Duodenal mucosa (tissue), 2 donors: ENCODE data around the gene SOX18.
A peak's percentile ranks its signal among the peaks of the same experiment; 100 is the strongest.

ENCODE experiments used
- H3K27ac ChIP-seq: one replicate; pipeline ENCODE4 v1.7.0; 2013; ENCODE audit warnings: low read depth, low read length
- H3K27me3 ChIP-seq, 2 donors: one replicate each; pipeline ENCODE4 v1.7.0; 2013; ENCODE audit warnings: low read length in 2 of 2, control low read depth in 1 of 2; ENCODE audit not compliant: insufficient read depth in 2 of 2, control insufficient read depth in 1 of 2
- H3K36me3 ChIP-seq, 2 donors: one replicate each; pipeline ENCODE4 v1.7.0; 2013; ENCODE audit warnings: low read length in 2 of 2, control low read depth in 1 of 2; ENCODE audit not compliant: insufficient read depth in 2 of 2, control insufficient read depth in 1 of 2
- H3K4me1 ChIP-seq, 2 donors: one replicate each; pipeline ENCODE4 v1.7.0; 2013; ENCODE audit warnings: low read length in 2 of 2, control low read depth in 1 of 2; ENCODE audit not compliant: insufficient read depth in 2 of 2, control insufficient read depth in 1 of 2
- H3K4me3 ChIP-seq, 2 donors: one replicate each; pipeline ENCODE4 v1.7.0; 2013; ENCODE audit warnings: low read length in 2 of 2, low read depth in 1 of 2
- H3K9ac ChIP-seq, 2 donors: one replicate each; pipeline ENCODE4 v1.7.0; 2013; ENCODE audit warnings: low read length in 2 of 2, low read depth in 1 of 2
- H3K9me3 ChIP-seq, 2 donors: one replicate each; pipeline ENCODE4 v1.7.0; 2013; ENCODE audit warnings: low read length in 2 of 2, control low read depth in 1 of 2; ENCODE audit not compliant: control insufficient read depth in 1 of 2

The SOX18 gene

DNA sequence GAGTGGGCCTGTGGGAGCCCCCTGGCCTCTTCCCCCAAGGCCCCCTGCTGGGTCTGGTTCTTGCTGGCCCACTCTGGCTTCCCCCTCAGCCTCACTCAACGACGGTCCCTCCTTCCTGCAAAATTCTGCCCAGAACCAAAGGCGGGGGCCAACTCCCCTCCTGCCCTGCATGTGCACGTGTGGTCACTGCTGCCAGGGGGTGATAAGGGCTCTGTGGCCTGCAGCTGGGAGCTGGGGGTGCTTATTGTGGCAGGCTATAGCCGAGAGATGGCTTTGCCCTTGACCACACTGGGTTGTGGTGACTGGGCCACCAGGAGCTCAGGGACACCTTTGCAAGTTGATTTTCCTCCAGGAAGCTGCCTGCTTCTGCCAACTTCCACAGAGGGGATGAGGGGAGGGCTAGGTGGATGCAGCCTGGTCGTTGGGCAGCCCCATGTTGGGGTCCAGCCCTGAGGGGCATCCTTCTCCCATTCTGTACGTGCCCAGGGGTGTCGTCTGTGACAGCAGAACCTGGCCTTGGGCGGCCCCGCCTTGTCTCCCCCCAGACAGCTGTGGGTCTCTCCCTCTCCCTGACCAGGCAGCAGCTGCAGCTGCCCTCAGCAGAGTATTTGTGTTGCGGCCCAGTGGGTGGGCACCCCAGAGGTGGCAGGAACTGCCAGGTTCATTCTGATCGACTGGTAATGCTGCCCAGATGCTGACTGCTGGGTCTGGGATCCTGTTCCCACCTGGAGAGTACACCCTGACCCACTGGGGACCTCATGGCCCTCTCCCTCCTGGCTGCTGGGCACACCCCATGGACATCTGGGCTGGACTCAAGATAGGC lies 19.2 kb upstream of the SOX18 start:
- Histone ChIP-seq H3K4me1 (peaks cover 9 to 28% of the 10 kb centered on the region in 2 donors), H3K9ac (no peak overlapping the region), H3K9me3 (no peaks in the 10 kb centered on the region), H3K27me3 (no peaks in the 10 kb centered on the region), H3K27ac (no peak overlapping the region), H3K4me3 (no peak overlapping the region), H3K36me3 (no peaks in the 10 kb centered on the region)

GRCh38 chr20:64067733-64068307 lies 18.4 kb upstream of the SOX18 start:
- Histone ChIP-seq H3K27ac (no peak overlapping the region), H3K9me3 (no peaks in the 10 kb centered on the region), H3K4me3 (no peak overlapping the region), H3K36me3 (no peaks in the 10 kb centered on the region), H3K27me3 (no peaks in the 10 kb centered on the region), H3K9ac (no peak overlapping the region), H3K4me1 (peaks cover 9 to 32% of the 10 kb centered on the region in 2 donors)

DNA sequence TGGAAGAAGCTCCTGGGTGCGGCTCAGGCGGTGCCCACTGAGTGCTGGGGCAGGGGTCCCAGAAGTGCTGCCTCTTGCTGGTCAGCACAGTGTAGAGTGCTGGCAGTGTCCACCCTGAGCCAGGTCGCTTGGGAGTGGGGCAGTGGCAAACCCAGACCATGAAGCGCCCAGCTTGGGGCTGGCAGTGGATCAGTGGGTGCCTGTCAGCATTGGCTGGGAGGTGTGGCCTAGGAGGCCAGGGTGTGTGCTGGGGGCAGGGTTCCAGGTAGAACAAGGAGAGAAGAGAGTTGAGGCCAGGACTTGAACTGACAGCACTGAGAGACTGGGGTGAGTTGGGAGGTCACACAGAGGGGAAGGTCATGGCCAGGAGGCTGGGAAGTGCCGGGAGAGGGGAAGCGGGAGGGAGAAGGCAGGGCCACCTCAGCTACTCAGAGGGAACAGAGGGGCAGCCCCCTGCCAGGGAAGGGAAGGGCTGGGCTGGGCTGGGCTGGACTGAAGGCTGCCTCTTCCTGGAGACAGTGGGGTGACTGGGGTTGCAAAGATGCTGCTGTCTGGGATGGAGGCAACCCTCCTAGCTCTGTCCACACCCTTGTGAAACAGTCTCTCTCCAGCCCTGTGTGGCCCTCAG lies 17.7 kb upstream of the SOX18 start:
- Histone ChIP-seq H3K4me3 (no peak overlapping the region), H3K27ac (no peak overlapping the region), H3K27me3 (no peaks in the 10 kb centered on the region), H3K9ac (no peak overlapping the region), H3K9me3 (no peaks in the 10 kb centered on the region), H3K4me1 (peaks cover 13 to 37% of the 10 kb centered on the region in 2 donors), H3K36me3 (no peaks in the 10 kb centered on the region)

- Histone ChIP-seq H3K27ac (no peak overlapping the region), H3K36me3 (no peaks in the 10 kb centered on the region), H3K27me3 (no peaks in the 10 kb centered on the region), H3K9me3 (no peaks in the 10 kb centered on the region), H3K9ac (no peak overlapping the region), H3K4me1 (peaks cover 14 to 37% of the 10 kb centered on the region in 2 donors), H3K4me3 (no peak overlapping the region)
Measured at GRCh38 chr20:64065974-64066343, 16.5 kb upstream of the SOX18 start.

- Histone ChIP-seq H3K36me3 (no peaks in the 10 kb centered on the region), H3K4me1 (peaks cover 14 to 37% of the 10 kb centered on the region in 2 donors), H3K27me3 (no peaks in the 10 kb centered on the region), H3K4me3 (no peak overlapping the region), H3K9me3 (no peaks in the 10 kb centered on the region), H3K27ac (no peak overlapping the region), H3K9ac (no peak overlapping the region)
Measured at GRCh38 chr20:64065062-64065973, 15.9 kb upstream of the SOX18 start.

DNA sequence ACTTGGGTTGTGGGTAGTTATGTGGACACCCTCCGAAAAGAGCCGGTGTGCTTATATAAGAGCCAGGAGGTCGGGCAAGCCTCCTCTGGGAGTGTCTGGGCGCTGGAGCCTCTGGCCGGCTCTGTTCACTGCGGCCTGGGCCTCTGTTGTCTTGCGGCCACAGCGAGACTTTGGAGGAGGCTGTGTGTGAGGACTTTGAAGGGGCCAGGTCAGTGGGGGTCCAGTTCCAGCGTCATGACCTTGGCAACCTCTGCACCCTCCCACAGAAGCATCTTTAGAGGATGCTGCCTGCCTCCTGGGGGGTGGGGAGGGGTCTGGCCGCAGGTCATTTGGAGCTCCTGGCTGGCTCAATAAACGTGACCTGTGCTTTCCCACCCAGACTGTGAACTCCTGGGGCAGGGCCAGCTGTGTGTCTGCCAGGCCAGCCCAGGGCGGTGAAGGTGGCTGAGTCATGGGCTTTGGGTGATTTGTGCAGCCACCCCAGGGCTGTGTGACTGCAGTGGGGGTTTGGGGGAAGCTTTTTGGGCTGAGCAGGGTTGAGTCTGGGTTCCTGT lies 14.8 kb upstream of the SOX18 start:
- H3K36me3 ChIP-seq, result no peaks in the 10 kb centered on the region
- H3K4me1 ChIP-seq, result peaks cover 14 to 34% of the 10 kb centered on the region in 2 donors
- H3K27ac ChIP-seq, result no peak overlapping the region
- H3K27me3 ChIP-seq, result no peaks in the 10 kb centered on the region
- H3K9ac ChIP-seq, result peak overlapping the region in 1 of 2 donors; percentile 59
- H3K9me3 ChIP-seq, result no peaks in the 10 kb centered on the region
- H3K4me3 ChIP-seq, result peak overlapping the region in 1 of 2 donors; percentile 73

GRCh38 chr20:64063389-64064144 lies 14.1 kb upstream of the SOX18 start:
- H3K4me3 ChIP-seq, result peak overlapping the region; percentile 67 to 73
- peaks cover 14 to 33% of the 10 kb centered on the region in 2 donors for H3K4me1 ChIP-seq
- peak overlapping the region; percentile 10 for H3K27ac ChIP-seq
- no peaks in the 10 kb centered on the region for H3K36me3 ChIP-seq
- peak overlapping the region; percentile 32 to 59 for H3K9ac ChIP-seq
- no peaks in the 10 kb centered on the region for H3K9me3 ChIP-seq
- no peaks in the 10 kb centered on the region for H3K27me3 ChIP-seq

DNA sequence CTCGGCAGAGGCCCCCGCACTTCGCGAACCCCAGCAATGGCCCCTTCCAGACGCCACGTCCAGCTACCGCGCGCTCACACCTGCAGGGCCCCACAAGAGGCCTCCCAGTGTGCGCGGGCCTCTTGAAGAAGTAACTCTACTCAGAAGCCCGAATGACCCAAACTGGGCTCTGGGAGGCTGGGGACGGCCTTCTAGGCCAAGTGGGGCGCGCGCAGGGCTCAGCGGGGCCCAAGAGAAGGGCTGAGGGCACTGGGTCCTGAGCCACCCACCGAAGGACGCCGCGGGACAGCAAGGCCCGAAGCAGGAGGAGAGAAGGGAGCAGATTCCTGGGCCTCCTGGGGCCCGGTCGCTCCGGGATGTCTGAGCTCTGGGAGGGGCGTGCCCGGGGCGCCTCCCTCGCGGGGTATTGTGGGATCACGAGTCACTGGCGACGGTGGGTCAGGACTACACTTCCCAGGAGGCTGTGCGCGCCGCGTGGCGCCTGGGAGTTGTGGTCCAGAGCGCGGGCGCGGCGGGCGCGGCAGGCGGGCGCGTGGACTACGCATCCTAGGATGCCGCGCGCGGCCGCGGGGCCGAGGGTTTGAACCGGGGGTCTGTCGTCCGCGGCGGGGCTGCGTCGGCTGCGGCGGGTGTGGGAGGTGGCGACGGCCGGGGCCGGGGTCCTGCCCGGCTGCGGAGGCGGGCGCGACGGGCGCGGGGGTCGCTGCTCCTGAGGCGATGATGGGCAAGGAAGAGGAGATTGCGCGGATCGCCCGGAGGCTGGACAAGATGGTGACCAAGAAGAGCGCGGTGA lies 13.4 kb upstream of the SOX18 start, which contains the start of gene TCEA2:
Gene TCEA2 (plus strand): TSS at position 603 of the 793 bp plus-strand sequence. CDS start 115 bp downstream, at position 718.
- no peaks in the 10 kb centered on the region for H3K36me3 ChIP-seq
- H3K9ac ChIP-seq, result peak within 1 kb of the TSS; percentile 32 to 63
- H3K4me3 ChIP-seq, result peak within 1 kb of the TSS; percentile 67 to 73
- peaks cover 14 to 33% of the 10 kb centered on the region in 2 donors for H3K4me1 ChIP-seq
- H3K27me3 ChIP-seq, result peaks cover 0 to 4% of the 10 kb centered on the region in 2 donors
- H3K27ac ChIP-seq, result peak within 1 kb of the TSS; percentile 56
- H3K9me3 ChIP-seq, result no peaks in the 10 kb centered on the region
